GM20000 (cell line): ENCODE results near the gene GOLGA5.

Source experiments
- DNase-seq: peaks from one replicate; pipeline ENCODE4 v3.0.0; 2012; ENCODE audit warnings: low spot score
- TF ChIP-seq, protein P1 (sequence below): IDR thresholded peaks from 2 replicates; pipeline ENCODE4 v1.5.1; 2012; ENCODE audit warnings: mild to moderate bottlenecking, control low read depth; ENCODE audit errors: extremely low read depth, missing control alignments

GOLGA5 gene

DNA sequence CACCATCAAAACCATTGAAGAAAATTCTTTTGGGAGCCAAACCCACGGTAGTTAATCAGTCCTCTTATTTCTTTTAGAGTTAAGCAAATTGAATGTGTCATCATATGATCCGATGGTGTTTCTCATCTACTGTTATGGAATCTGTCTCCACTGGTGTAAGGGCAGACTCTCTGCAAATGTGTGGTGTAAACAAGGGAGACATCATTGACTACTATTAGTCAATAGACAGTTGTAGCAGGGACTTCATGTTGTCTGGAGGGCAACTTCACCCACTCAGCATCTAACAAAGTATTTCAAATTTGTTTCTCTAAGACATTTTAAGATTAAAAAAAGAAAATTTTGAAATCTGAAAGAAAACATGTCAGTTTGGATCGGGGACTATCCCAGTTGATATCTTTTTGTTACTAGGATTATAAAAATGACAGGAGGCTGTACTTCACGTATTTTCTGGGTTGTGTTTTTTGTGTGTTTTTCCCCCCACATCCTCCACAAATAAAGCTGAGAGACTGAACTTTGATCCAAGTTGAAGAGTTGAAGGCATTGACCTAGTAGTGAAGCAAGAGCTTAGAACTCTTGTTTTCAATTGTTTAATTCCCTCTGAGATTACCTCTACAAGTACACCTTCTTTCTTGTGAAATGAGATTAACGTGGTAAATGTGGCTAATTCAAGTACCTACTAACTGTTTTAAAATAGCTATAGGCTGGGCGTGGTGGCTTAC, 4.0 kb downstream of the GOLGA5 start:
- TF ChIP-seq, protein P1, sequence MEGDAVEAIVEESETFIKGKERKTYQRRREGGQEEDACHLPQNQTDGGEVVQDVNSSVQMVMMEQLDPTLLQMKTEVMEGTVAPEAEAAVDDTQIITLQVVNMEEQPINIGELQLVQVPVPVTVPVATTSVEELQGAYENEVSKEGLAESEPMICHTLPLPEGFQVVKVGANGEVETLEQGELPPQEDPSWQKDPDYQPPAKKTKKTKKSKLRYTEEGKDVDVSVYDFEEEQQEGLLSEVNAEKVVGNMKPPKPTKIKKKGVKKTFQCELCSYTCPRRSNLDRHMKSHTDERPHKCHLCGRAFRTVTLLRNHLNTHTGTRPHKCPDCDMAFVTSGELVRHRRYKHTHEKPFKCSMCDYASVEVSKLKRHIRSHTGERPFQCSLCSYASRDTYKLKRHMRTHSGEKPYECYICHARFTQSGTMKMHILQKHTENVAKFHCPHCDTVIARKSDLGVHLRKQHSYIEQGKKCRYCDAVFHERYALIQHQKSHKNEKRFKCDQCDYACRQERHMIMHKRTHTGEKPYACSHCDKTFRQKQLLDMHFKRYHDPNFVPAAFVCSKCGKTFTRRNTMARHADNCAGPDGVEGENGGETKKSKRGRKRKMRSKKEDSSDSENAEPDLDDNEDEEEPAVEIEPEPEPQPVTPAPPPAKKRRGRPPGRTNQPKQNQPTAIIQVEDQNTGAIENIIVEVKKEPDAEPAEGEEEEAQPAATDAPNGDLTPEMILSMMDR, result no peak
- no peak for DNase-seq

DNA sequence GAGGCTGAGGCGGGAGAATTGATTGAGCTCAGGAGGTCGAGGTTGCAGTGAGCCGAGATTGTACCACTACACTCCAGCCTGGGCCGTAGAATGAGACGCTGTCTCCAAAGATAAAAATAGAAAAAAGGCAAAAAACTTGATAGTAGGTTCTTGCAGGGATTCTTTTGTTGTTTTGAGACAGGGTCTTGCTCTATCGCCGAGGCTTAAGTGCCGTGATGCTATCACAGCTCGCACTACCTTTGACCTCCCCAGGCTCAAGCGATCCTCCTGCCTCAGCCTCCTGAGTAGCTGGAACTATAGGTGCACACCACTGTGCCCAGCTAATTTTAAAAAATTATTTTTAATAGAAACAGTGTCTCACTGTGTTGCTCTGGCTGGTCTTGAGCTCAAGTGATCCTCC, 4.7 kb downstream of the GOLGA5 start:
- DNase-seq, result no peak
- TF ChIP-seq, protein P1, result no peak

GRCh38 chr14:92800012-92800411, 5.9 kb downstream of the GOLGA5 start:
- TF ChIP-seq, protein P1, result no peak
- no peak for DNase-seq

- no peak for DNase-seq
- TF ChIP-seq, protein P1, result no peak
Observed at GRCh38 chr14:92800525-92800924, 6.4 kb downstream of the GOLGA5 start.

GRCh38 chr14:92801917-92802316, 7.8 kb downstream of the GOLGA5 start:
- DNase-seq, result no peak
- TF ChIP-seq, protein P1, result no peak

DNA sequence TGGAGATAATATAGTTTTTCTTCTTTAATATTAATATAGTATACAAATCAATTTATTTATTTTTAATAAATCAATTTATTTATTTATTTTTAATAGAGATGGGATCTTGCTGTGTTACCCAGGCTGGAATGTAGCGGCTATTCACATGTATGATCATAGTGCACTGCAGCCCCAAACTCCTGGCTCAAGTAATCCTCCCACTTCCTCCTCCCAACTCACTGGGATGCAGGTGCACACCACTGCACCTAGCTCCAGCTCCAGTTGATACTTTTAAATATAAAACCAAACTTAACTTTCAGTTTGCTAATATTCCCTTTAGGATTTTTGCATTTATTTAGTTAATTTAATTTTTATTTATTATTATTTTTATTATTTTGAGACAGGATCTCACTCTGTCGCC, 8.6 kb downstream of the GOLGA5 start:
- DNase-seq, result no peak
- TF ChIP-seq, protein P1, result no peak

GRCh38 chr14:92813201-92813600, 19.1 kb downstream of the GOLGA5 start:
- TF ChIP-seq, protein P1, result no peak
- no peak for DNase-seq
